Loucy (cell line): ENCODE data around the gene ABCB1.

ENCODE experiments used
- H2AFZ ChIP-seq: fragments of 200-600 bp; sonication (generic); 2 replicates; pipeline ENCODE4 v1.6.0; 2016; ENCODE audit warnings: antibody characterized with exemption, mild to moderate bottlenecking, low read length, moderate library complexity
- H3F3A ChIP-seq: fragments of 200-600 bp; 2 replicates; pipeline ENCODE4 v1.6.0; 2016; ENCODE audit warnings: antibody characterized with exemption, low read depth, mild to moderate bottlenecking
- H3K27me3 ChIP-seq: fragments of 200-600 bp; sonication (generic); 2 replicates; pipeline ENCODE4 v1.6.1; 2014; ENCODE audit warnings: low read length, mild to moderate bottlenecking; ENCODE audit not compliant: insufficient read depth, poor library complexity, severe bottlenecking
- H3K36me3 ChIP-seq: fragments of 200-600 bp; sonication (generic); 2 replicates; pipeline ENCODE4 v1.6.1; 2016; ENCODE audit warnings: low read length; ENCODE audit not compliant: insufficient read depth
- H3K4me1 ChIP-seq: fragments of 200-600 bp; sonication (generic); 2 replicates; pipeline ENCODE4 v1.5.1; 2014; ENCODE audit warnings: low read length, mild to moderate bottlenecking; ENCODE audit not compliant: insufficient read depth, poor library complexity, severe bottlenecking
- H3K4me2 ChIP-seq: fragments of 200-600 bp; sonication (generic); 2 replicates; pipeline ENCODE4 v1.6.0; 2014; ENCODE audit warnings: antibody characterized with exemption, low read length, low read depth, mild to moderate bottlenecking; ENCODE audit not compliant: poor library complexity, severe bottlenecking
- H3K4me3 ChIP-seq: fragments of 200-600 bp; sonication (generic); 2 replicates; pipeline ENCODE4 v1.5.1; 2014; ENCODE audit warnings: low read length, mild to moderate bottlenecking, mixed read lengths; ENCODE audit not compliant: poor library complexity, severe bottlenecking
- H3K79me2 ChIP-seq: fragments of 200-600 bp; sonication (generic); 2 replicates; pipeline ENCODE4 v1.6.1; 2014; ENCODE audit warnings: low read length; ENCODE audit not compliant: insufficient read depth
- H3K9ac ChIP-seq: fragments of 200-600 bp; sonication (generic); 2 replicates; pipeline ENCODE4 v1.6.0; 2014; ENCODE audit warnings: mild to moderate bottlenecking, low read depth, low read length, moderate library complexity; ENCODE audit not compliant: poor library complexity, severe bottlenecking
- H3K9me2 ChIP-seq: fragments of 200-600 bp; sonication (generic); replicated peaks from 2 replicates; pipeline ENCODE4 v1.6.1; 2016; ENCODE audit warnings: low read depth, low read length, mixed read lengths
- H3K9me3 ChIP-seq: fragments of 200-600 bp; sonication (generic); 2 replicates; pipeline ENCODE4 v1.6.1; 2014; ENCODE audit warnings: mild to moderate bottlenecking, antibody characterized with exemption, low read length, low read depth; ENCODE audit not compliant: insufficient read depth
- H4K20me1 ChIP-seq: fragments of 200-600 bp; sonication (generic); 2 replicates; pipeline ENCODE4 v1.6.0; 2014; ENCODE audit warnings: antibody characterized with exemption, low read length, mild to moderate bottlenecking; ENCODE audit not compliant: insufficient read depth, poor library complexity, severe bottlenecking
- EZH2phosphoT487 ChIP-seq: fragments of 200-600 bp; IDR thresholded peaks from 2 replicates; pipeline ENCODE4 v1.6.1; 2018; ENCODE audit warnings: antibody characterized with exemption, mild to moderate bottlenecking, moderate library complexity, borderline replicate concordance
- TF ChIP-seq, protein P1 (sequence below): fragments of 200-600 bp; sonication (generic); conservative IDR thresholded peaks from 2 replicates; pipeline ENCODE4 v1.5.1; 2014; ENCODE audit warnings: mild to moderate bottlenecking, antibody characterized with exemption, low read length

ABCB1 gene

DNA sequence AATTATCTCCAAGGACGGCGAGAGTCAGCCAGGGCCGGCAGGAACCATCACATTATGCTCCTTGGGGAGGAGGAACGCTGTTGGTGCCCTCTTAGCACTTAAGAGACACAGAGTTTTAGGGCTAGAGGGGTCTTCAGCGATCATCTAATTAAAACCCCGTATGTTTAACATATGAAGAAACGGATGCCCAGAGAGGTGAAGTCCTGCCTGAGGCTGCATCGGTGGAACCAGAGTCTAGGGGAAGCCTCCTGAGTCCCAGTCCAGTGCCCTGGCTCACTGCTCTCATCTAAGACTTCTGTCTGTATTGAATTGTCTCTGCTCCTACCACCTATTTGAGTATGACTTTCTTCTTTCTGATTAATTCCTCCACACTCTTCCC is 124.5 kb downstream of the ABCB1 start:
- Histone ChIP-seq H3K27me3 (no peaks in the 10 kb centered on the region), H3K4me2 (no peak overlapping the region), H4K20me1 (no peaks in the 10 kb centered on the region), H3K79me2 (no peaks in the 10 kb centered on the region), H3F3A (no peaks in the 10 kb centered on the region), H3K4me1 (no peaks in the 10 kb centered on the region), H3K36me3 (no peaks in the 10 kb centered on the region), H3K9me2 (no peaks in the 10 kb centered on the region), H3K9me3 (no peaks in the 10 kb centered on the region), H3K4me3 (no peak overlapping the region), H3K9ac (no peak overlapping the region), H2AFZ (no peak overlapping the region)
- TF ChIP-seq, protein P1, sequence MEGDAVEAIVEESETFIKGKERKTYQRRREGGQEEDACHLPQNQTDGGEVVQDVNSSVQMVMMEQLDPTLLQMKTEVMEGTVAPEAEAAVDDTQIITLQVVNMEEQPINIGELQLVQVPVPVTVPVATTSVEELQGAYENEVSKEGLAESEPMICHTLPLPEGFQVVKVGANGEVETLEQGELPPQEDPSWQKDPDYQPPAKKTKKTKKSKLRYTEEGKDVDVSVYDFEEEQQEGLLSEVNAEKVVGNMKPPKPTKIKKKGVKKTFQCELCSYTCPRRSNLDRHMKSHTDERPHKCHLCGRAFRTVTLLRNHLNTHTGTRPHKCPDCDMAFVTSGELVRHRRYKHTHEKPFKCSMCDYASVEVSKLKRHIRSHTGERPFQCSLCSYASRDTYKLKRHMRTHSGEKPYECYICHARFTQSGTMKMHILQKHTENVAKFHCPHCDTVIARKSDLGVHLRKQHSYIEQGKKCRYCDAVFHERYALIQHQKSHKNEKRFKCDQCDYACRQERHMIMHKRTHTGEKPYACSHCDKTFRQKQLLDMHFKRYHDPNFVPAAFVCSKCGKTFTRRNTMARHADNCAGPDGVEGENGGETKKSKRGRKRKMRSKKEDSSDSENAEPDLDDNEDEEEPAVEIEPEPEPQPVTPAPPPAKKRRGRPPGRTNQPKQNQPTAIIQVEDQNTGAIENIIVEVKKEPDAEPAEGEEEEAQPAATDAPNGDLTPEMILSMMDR: no peak
- no peak for TF ChIP-seq EZH2phosphoT487

DNA sequence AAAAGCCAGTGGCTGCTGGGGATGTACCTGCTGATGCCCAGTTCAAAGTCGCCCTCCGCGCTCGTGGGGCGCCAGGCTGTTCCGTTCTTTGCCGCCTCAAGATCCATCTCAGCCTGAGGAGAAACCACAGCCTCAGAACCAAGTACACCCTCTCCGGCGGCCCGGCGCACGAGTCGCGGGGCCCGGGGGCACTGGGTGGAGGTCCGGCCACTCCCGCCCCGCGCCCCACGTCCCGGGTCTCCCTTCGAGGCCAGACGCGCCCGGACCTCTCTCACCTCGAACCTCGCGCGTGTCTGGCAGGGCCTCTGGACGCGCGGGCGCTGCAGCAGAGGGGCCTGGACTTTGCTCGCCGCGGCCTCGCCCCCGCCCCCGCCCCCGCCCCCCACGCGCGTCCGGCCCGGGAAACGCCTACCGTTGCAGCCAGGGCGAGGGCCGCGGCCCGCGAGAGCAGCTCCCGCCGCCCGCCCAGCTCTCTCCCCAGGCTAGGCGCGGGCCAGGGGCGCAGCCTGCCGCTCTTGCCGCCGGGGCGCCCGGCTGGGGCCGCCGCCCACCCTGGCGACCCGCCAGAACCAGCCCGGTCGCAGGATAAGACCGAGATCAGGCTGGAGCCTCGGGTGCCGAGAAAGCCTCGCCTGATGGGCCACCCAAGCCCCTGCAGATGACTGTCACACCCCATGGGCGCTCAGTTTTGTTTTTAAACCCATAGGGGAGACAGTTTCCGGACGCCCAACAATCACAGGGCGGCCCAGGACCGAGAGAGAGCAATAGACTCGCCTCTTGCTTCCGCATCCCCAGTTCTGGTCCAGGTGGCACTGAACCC is 125.1 kb downstream of the ABCB1 start, which contains the start of gene ABCB4:
TSS of gene ABCB4 (minus strand) at position 322 of the 820 bp plus-strand sequence. CDS start at position 107, 215 bp downstream.
- no peaks in the 10 kb centered on the region for H3K79me2 ChIP-seq
- H3K4me3 ChIP-seq: no peak within 1 kb of the TSS
- H3F3A ChIP-seq: no peaks in the 10 kb centered on the region
- TF ChIP-seq EZH2phosphoT487: no peak
- TF ChIP-seq, protein P1: no peak
- no peaks in the 10 kb centered on the region for H3K36me3 ChIP-seq
- H4K20me1 ChIP-seq: no peaks in the 10 kb centered on the region
- no peaks in the 10 kb centered on the region for H3K4me1 ChIP-seq
- no peak within 1 kb of the TSS for H3K9ac ChIP-seq
- no peaks in the 10 kb centered on the region for H3K9me3 ChIP-seq
- H3K4me2 ChIP-seq: peak within 1 kb of the TSS; percentile 17
- no peaks in the 10 kb centered on the region for H3K27me3 ChIP-seq
- H2AFZ ChIP-seq: no peak within 1 kb of the TSS; the same call in 1 of the 2 replicates
- no peaks in the 10 kb centered on the region for H3K9me2 ChIP-seq

DNA sequence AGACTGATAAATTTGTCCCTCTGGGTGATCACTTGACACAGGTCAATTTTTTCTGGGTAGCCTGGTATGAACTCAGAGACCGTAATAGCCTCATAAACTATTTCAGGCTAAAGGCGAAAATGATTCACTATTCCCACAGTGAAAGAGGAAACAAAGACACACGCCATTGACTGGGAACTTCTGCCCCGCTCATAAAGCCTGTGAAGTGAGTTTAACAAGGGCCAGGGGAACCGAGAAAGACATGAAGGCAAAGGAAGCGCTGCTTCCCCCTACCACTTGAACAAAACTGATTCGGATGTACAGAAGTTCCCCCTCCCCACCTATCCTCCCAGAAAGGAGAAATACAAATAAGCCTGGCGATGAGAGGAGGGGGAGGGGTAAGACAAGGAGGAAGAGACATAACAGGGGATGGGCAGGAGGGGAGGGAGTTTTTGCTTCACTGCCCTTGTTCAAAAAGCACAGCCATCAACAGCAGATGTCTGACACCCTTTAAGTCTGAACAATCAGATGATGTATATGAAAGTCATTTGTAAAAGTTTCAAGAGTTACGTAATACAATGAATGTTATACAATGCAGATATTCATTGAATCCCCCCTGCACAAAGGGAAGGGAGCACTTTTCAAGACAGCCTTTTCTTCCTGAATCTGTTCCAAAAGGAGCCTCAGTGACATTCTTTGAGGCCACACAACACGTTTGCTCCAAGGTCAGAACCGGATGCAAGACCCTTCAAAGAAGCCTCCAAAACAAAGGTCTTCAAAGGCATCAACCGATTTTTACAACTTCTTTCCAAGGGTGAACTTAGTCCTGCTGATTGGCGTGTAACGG is 125.9 kb downstream of the ABCB1 start:
- no peaks in the 10 kb centered on the region for H3K27me3 ChIP-seq
- peak overlapping the region; percentile 17 for H3K4me2 ChIP-seq
- no peaks in the 10 kb centered on the region for H3K4me1 ChIP-seq
- H3K4me3 ChIP-seq: no peak overlapping the region
- no peaks in the 10 kb centered on the region for H3F3A ChIP-seq
- H3K79me2 ChIP-seq: no peaks in the 10 kb centered on the region
- no peak overlapping the region for H3K9ac ChIP-seq
- no peaks in the 10 kb centered on the region for H3K9me3 ChIP-seq
- H4K20me1 ChIP-seq: no peaks in the 10 kb centered on the region
- H3K36me3 ChIP-seq: no peaks in the 10 kb centered on the region
- no peak overlapping the region; the same call in 1 of the 2 replicates for H2AFZ ChIP-seq
- TF ChIP-seq, protein P1: no peak
- TF ChIP-seq EZH2phosphoT487: no peak
- H3K9me2 ChIP-seq: no peaks in the 10 kb centered on the region
